ENCODE data around the gene MLX.

DNA sequence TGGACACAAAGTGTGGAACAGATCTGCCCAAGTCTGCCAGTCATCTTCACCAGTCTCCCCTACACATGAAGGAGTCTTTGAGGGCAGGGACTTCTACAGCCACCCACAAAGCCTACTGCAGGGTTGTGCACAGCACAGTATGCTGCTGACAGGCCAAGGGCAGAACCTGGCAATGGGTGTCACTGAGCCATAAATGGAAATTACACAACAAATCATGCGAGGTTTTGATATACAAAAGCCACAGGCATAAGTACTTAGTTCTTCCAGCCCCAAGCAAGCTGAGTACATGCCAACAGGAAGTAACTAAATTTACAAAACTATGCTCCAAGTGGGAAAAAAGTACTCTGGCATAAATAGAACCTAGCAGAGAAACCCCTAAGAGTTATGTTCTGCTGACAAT lies 18.5 kb downstream of the MLX start:
- TF ChIP-seq, protein P1, sequence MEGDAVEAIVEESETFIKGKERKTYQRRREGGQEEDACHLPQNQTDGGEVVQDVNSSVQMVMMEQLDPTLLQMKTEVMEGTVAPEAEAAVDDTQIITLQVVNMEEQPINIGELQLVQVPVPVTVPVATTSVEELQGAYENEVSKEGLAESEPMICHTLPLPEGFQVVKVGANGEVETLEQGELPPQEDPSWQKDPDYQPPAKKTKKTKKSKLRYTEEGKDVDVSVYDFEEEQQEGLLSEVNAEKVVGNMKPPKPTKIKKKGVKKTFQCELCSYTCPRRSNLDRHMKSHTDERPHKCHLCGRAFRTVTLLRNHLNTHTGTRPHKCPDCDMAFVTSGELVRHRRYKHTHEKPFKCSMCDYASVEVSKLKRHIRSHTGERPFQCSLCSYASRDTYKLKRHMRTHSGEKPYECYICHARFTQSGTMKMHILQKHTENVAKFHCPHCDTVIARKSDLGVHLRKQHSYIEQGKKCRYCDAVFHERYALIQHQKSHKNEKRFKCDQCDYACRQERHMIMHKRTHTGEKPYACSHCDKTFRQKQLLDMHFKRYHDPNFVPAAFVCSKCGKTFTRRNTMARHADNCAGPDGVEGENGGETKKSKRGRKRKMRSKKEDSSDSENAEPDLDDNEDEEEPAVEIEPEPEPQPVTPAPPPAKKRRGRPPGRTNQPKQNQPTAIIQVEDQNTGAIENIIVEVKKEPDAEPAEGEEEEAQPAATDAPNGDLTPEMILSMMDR (IDR thresholded peaks at IDR 0.05): no peak
- no peak for TF ChIP-seq POLR2A (IDR thresholded peaks at IDR 0.05)
